Activated B cell treated with CpG ODN at 0.5 μM for 24 hours (primary cell): ENCODE results near the gene AKAP13. TPM values are rescaled to one million over a fixed set of nuclear protein-coding genes. Genes with fewer than 3 reads are reported as not detected.

Source experiments
- ATAC-seq: fragments of 200-7000 bp; cut with Tn5 transposase; one replicate; pipeline ENCODE4 v1.10.0; 2021; ENCODE audit warnings: low read depth, mild to moderate bottlenecking, moderate library complexity
- CTCF ChIA-PET: fragments of 350-600 bp; sonication (Branson Sonifier 250); formaldehyde crosslinking; loops from one replicate; lab custom pipeline; 2021; ENCODE audit warnings: antibody characterized with exemption; lab: Charles Lee
- POLR2A ChIA-PET: fragments of 350-600 bp; sonication (Branson Sonifier 250); formaldehyde crosslinking; loops from one replicate; lab custom pipeline; 2021; ENCODE audit warnings: antibody characterized with exemption; lab: Charles Lee
- DNase-seq: peaks from one replicate; pipeline ENCODE4 v3.0.0; 2022
- H3K27ac Mint-ChIP-seq: one replicate; pipeline ENCODE4 v1.8.0; 2020; ENCODE audit warnings: mixed read lengths
- H3K27me3 Mint-ChIP-seq: one replicate; pipeline ENCODE4 v1.8.0; 2021; ENCODE audit warnings: mixed read lengths
- H3K36me3 Mint-ChIP-seq: one replicate; pipeline ENCODE4 v1.8.0; 2021; ENCODE audit warnings: low read depth, mixed read lengths
- H3K4me1 Mint-ChIP-seq: one replicate; pipeline ENCODE4 v1.8.0; 2021; ENCODE audit warnings: mixed read lengths
- H3K4me3 Mint-ChIP-seq: one replicate; pipeline ENCODE4 v1.8.0; 2020; ENCODE audit warnings: mild to moderate bottlenecking, mixed read lengths
- H3K9me3 Mint-ChIP-seq: one replicate; pipeline ENCODE4 v1.8.0; 2020; ENCODE audit warnings: mixed read lengths
- intact Hi-C: fragments of 100-400 bp; cut with micrococcal nuclease; formaldehyde crosslinking; loops from one replicate; pipeline ENCODE4 v1.15.1; 2024
- total RNA-seq: library from RNA; stranded (reverse); gene quantifications from 2 replicates; pipeline ENCODE4 v1.2.3, GENCODE V29; 2022
- TF ChIP-seq, protein P1 (sequence below): fragments of 200-600 bp; IDR thresholded peaks from one replicate; pipeline ENCODE4 v1.8.0; 2022; ENCODE audit warnings: antibody characterized with exemption, mild to moderate bottlenecking

AKAP13 gene
- total RNA-seq, 1 donor from 2014 or later, result 290 TPM

DNA sequence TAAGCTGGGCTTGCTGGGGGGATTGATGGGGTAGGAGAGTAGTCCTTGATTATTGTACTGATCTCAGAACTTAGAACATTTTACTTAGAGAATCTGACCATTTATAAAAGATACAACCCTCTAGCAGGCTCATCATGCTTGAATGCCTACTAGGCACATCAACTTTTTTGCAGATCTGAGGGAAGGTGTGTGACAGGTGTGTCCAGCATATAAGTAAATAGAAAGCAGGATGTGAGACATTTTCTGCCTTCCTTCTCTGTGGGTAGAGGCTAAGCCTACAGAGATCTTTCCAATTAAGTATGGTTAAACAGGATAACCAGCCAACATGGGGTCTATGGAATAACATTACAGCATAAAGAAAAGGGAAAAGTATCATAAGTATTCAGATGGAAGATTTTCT, 159.1 kb downstream of the AKAP13 start:
- CTCF ChIA-PET, result no interaction called here
- intact Hi-C loops, result no loop called here
- TF ChIP-seq, protein P1, sequence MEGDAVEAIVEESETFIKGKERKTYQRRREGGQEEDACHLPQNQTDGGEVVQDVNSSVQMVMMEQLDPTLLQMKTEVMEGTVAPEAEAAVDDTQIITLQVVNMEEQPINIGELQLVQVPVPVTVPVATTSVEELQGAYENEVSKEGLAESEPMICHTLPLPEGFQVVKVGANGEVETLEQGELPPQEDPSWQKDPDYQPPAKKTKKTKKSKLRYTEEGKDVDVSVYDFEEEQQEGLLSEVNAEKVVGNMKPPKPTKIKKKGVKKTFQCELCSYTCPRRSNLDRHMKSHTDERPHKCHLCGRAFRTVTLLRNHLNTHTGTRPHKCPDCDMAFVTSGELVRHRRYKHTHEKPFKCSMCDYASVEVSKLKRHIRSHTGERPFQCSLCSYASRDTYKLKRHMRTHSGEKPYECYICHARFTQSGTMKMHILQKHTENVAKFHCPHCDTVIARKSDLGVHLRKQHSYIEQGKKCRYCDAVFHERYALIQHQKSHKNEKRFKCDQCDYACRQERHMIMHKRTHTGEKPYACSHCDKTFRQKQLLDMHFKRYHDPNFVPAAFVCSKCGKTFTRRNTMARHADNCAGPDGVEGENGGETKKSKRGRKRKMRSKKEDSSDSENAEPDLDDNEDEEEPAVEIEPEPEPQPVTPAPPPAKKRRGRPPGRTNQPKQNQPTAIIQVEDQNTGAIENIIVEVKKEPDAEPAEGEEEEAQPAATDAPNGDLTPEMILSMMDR, result no peak
- DNase-seq (no peak), ATAC-seq (no peak)
- Mint-ChIP-seq H3K27me3 (no peaks in the 10 kb centered on the region), H3K4me3 (peak overlapping the region; percentile 55), H3K36me3 (peaks cover 23% of the 10 kb centered on the region), H3K27ac (peak overlapping the region; percentile 78), H3K4me1 (peaks cover 92% of the 10 kb centered on the region), H3K9me3 (no peaks in the 10 kb centered on the region)
- POLR2A ChIA-PET, result no interaction called here

DNA sequence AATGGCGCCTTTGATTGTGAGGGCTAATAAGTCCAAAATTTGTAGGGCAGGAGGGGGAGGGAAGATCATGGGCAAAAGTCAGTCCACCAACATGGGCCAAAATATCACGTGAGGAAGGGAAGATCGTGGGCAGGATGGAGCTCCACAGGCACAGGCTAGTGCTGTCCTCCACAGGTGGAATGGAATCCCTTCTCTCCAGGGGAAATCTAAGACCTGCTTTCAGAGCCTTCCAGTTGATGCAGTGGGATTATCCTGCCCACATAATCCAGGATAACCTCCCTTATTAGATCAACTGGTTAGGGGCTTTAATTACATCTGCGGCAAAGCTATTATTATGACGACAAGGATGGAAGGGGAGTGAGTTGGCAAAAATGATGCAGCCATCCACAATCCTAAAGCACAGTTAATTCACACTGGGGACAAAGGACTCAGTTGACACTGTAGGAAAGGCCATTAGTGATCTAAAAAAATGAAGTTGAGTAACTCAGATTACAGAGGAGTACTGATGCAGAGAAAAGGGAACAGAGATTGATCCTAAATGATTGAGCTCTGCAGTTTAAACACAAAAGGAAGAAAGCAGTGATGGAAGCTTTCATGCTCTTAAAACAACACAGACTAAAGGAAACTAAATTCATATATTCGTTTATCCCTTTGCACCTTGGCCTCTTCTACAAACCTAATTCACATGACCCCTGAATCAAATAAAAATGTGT, 159.8 kb downstream of the AKAP13 start:
- intact Hi-C loops, result loop anchor here (1.0 to 5.0 kb wide), 4 partner anchors 33 to 162 kb away; no protein-coding TSS in a partner anchor
- DNase-seq (no peak), ATAC-seq (peak; percentile 52)
- peaks cover 30% of the 10 kb centered on the region for H3K36me3 Mint-ChIP-seq
- TF ChIP-seq, protein P1, result no peak
- CTCF ChIA-PET, result no interaction called here
- peaks cover 85% of the 10 kb centered on the region for H3K4me1 Mint-ChIP-seq
- H3K27ac Mint-ChIP-seq, result peak overlapping the region; percentile 78
- no peaks in the 10 kb centered on the region for H3K27me3 Mint-ChIP-seq
- POLR2A ChIA-PET, result interaction anchor here (1.2 kb wide), 1 partner anchor 18 kb away, joined by 3 read pairs; no protein-coding TSS in a partner anchor
- no peaks in the 10 kb centered on the region for H3K9me3 Mint-ChIP-seq
- peak overlapping the region; percentile 55 for H3K4me3 Mint-ChIP-seq

DNA sequence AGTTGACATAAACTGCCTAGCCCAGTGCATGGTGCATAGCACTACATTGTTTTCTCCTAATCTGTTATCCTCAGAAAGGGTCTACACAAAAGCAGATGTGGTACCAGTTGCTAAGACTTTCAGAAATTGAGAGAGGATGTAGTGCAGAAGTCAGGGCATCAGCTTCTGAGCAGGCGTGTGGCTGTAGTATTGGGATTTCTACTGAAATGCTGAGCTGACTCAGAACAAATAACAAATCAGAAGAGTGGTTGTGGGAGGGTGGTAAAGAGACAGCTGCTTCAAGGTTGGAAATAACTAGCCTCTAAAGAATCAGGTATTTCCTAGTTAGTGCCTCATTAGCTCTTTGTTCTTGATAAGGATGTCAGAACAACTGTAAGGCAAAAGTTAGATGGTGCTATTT, 161.3 kb downstream of the AKAP13 start:
- no peaks in the 10 kb centered on the region for H3K27me3 Mint-ChIP-seq
- TF ChIP-seq, protein P1, result no peak
- peak; percentile 16 for ATAC-seq
- intact Hi-C loops, result loop anchor here (5.0 kb wide), 3 partner anchors 34 to 161 kb away; no protein-coding TSS in a partner anchor
- ChIA-PET POLR2A (interaction anchor here (1.1 to 1.4 kb wide), 4 partner anchors 9 to 212 kb away, joined by 3 to 7 read pairs (median 4); partner anchors contain the start of gene AKAP13), CTCF (interaction anchor here (1.1 to 1.9 kb wide), 4 partner anchors 13 to 56 kb away, joined by 3 to 6 read pairs (median 4); no protein-coding TSS in a partner anchor)
- no peak for DNase-seq
- peaks cover 80% of the 10 kb centered on the region for H3K4me1 Mint-ChIP-seq
- H3K4me3 Mint-ChIP-seq, result no peak overlapping the region
- peaks cover 36% of the 10 kb centered on the region for H3K36me3 Mint-ChIP-seq
- H3K27ac Mint-ChIP-seq, result no peak overlapping the region
- no peaks in the 10 kb centered on the region for H3K9me3 Mint-ChIP-seq

- DNase-seq, result no peak
- no peaks in the 10 kb centered on the region for H3K27me3 Mint-ChIP-seq
- peaks cover 40% of the 10 kb centered on the region for H3K36me3 Mint-ChIP-seq
- ATAC-seq, result no peak
- ChIA-PET POLR2A (interaction anchor here (1.2 to 1.7 kb wide), 4 partner anchors 10 to 212 kb away, joined by 4 to 15 read pairs (median 6); partner anchors contain the start of gene AKAP13), CTCF (interaction anchor here (1.1 to 1.9 kb wide), 4 partner anchors 13 to 57 kb away, joined by 3 to 6 read pairs (median 4); no protein-coding TSS in a partner anchor)
- peak overlapping the region; percentile 6 for H3K4me3 Mint-ChIP-seq
- H3K9me3 Mint-ChIP-seq, result no peaks in the 10 kb centered on the region
- intact Hi-C loops, result loop anchor here (5.0 kb wide), 3 partner anchors 35 to 160 kb away; no protein-coding TSS in a partner anchor
- H3K4me1 Mint-ChIP-seq, result peaks cover 79% of the 10 kb centered on the region
- peak overlapping the region; percentile 82 for H3K27ac Mint-ChIP-seq
- TF ChIP-seq, protein P1, result no peak
Observed at GRCh38 chr15:85542488-85542887, 162.1 kb downstream of the AKAP13 start.

DNA sequence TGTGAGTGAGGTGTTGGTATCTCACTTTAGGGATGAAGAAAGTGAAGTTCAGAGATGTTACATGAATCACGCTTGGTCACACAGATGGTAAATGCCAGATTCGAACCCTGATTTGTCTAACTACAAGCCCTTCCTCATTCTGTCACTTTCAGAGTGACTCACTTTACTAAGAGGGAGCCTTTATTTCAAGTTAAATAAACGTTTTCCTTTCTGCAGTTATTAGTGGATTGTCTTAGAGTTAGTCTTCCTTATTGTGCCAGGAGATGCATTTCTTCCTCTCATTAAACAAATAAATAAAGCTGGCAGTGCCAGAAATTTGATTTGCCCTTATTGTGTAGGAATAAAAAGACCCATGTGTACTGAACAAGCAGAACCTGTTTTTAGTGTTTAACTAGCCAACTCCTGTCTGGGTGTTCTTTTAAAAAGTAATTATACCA, 162.5 kb downstream of the AKAP13 start:
- ChIA-PET CTCF (interaction anchor here (1.1 to 1.9 kb wide), 5 partner anchors 9 to 212 kb away, joined by 3 to 6 read pairs (median 4); no protein-coding TSS in a partner anchor), POLR2A (interaction anchor here (1.2 to 1.7 kb wide), 4 partner anchors 12 to 213 kb away, joined by 4 to 15 read pairs (median 6); partner anchors contain the start of gene AKAP13)
- no peaks in the 10 kb centered on the region for H3K9me3 Mint-ChIP-seq
- peak; percentile 62 for ATAC-seq
- peak overlapping the region; percentile 82 for H3K27ac Mint-ChIP-seq
- H3K4me1 Mint-ChIP-seq, result peaks cover 78% of the 10 kb centered on the region
- DNase-seq, result no peak
- peak overlapping the region; percentile 6 for H3K4me3 Mint-ChIP-seq
- peaks cover 42% of the 10 kb centered on the region for H3K36me3 Mint-ChIP-seq
- no peaks in the 10 kb centered on the region for H3K27me3 Mint-ChIP-seq
- TF ChIP-seq, protein P1, result no peak
- intact Hi-C loops, result loop anchor here (1.0 to 5.0 kb wide), 4 partner anchors 12 to 159 kb away; no protein-coding TSS in a partner anchor
